Gastrocnemius medialis (tissue), 4 donors: ENCODE measurements around the gene HMG20A. TPM values are rescaled to one million over a fixed set of nuclear protein-coding genes. Genes with fewer than 3 reads are reported as not detected.
A peak's percentile ranks its signal among the peaks of the same experiment; 100 is the strongest.

ENCODE experiments used
- ATAC-seq, 2 donors: fragments of 150-250 bp; one replicate each; pipeline ENCODE4 v1.9.1; 2016
- DNase-seq, 2 donors: peaks; one replicate each; pipeline ENCODE4 v3.0.0-alpha.2; 2019
- H3K27ac ChIP-seq, 4 donors: fragments of 200-600 bp; sonication (generic); 1 replicate in 1 of 4; 2 replicates in 3 of 4; pipeline ENCODE4 v1.5.1; 2016 to 2018; ENCODE audit warnings: mild to moderate bottlenecking in 2 of 4, moderate library complexity in 1 of 4
- H3K27me3 ChIP-seq, 3 donors: fragments of 200-600 bp; sonication (generic) in 2 of 3; 1 replicate in 1 of 3; 2 replicates in 2 of 3; pipeline versions ENCODE4 v1.5.1 to v1.6.0; 2016 to 2019; ENCODE audit warnings: mild to moderate bottlenecking in 1 of 3, moderate library complexity in 1 of 3
- H3K36me3 ChIP-seq, 2 donors: fragments of 200-600 bp; sonication (generic) in 1 of 2; one replicate each; pipeline ENCODE4 v1.5.1; 2017 to 2018
- H3K4me1 ChIP-seq, 2 donors: fragments of 200-600 bp; sonication (generic) in 1 of 2; one replicate each; pipeline ENCODE4 v1.5.1; 2016 to 2017; ENCODE audit warnings: mild to moderate bottlenecking in 2 of 2
- H3K4me3 ChIP-seq, 4 donors: fragments of 200-600 bp; sonication (generic) in 3 of 4; 1 replicate in 1 of 4; 2 replicates in 3 of 4; pipeline ENCODE4 v1.5.1; 2016 to 2019; ENCODE audit warnings: mild to moderate bottlenecking in 2 of 4
- H3K9me3 ChIP-seq, 3 donors: fragments of 200-600 bp; sonication (generic) in 2 of 3; 1 replicate in 1 of 3; 2 replicates in 2 of 3; pipeline ENCODE4 v1.5.1; 2016 to 2019
- POLR2A ChIP-seq, 2 donors: fragments of 450-650 bp; IDR thresholded peaks; one replicate each; pipeline ENCODE4 v1.6.1; 2017; ENCODE audit warnings: antibody characterized with exemption in 2 of 2, mild to moderate bottlenecking in 2 of 2, moderate library complexity in 2 of 2
- in situ Hi-C, 4 donors: fragments of 200-750 bp; cut with MboI; loops; one replicate each; pipeline versions ENCODE4 v1.15.0 to v1.8.0; 2017; ENCODE audit warnings: low sequenced_read_pairs in 4 of 4
- intact Hi-C: fragments of 100-400 bp; cut with DNase I; formaldehyde crosslinking; loops from one replicate; pipeline ENCODE4 v1.15.1; 2023; ENCODE audit warnings: low total_unique reads
- total RNA-seq, 4 donors: library from RNA; depleted of rRNA; stranded (reverse); fragments of >200 nt; gene quantifications; one replicate each; pipeline versions ENCODE4 v1.1.0 to v1.2.3, GENCODE V29; 2016
- TF ChIP-seq, protein P1 (sequence below), 5 experiments: fragments of 450-650 bp in 3 of 5; fragments of 200-600 bp in 2 of 5; sonication (generic) in 2 of 5; IDR thresholded peaks in 4 of 5; conservative IDR thresholded peaks in 1 of 5; 1 replicate in 4 of 5; 2 replicates in 1 of 5; pipeline ENCODE4 v1.5.1; 2016 to 2019; ENCODE audit warnings: antibody characterized with exemption in 5 of 5, mild to moderate bottlenecking in 3 of 5, moderate library complexity in 3 of 5

The HMG20A gene
- total RNA-seq, 4 donors from 2014 or later = 17.7 to 39.6 (median 29.9) TPM

- peak overlapping the region; percentile 76 to 87 (median 78) for H3K27ac ChIP-seq
- H3K36me3 ChIP-seq = no peaks in the 10 kb centered on the region
- no peaks in the 10 kb centered on the region for H3K9me3 ChIP-seq
- DNase-seq (peak; percentile 26 to 33), ATAC-seq (peak in 1 of 2 donors; percentile 42)
- intact Hi-C loops = no loop called here
- no peaks in the 10 kb centered on the region for H3K27me3 ChIP-seq
- no peak for TF ChIP-seq POLR2A (IDR thresholded peaks at IDR 0.05)
- TF ChIP-seq, protein P1, sequence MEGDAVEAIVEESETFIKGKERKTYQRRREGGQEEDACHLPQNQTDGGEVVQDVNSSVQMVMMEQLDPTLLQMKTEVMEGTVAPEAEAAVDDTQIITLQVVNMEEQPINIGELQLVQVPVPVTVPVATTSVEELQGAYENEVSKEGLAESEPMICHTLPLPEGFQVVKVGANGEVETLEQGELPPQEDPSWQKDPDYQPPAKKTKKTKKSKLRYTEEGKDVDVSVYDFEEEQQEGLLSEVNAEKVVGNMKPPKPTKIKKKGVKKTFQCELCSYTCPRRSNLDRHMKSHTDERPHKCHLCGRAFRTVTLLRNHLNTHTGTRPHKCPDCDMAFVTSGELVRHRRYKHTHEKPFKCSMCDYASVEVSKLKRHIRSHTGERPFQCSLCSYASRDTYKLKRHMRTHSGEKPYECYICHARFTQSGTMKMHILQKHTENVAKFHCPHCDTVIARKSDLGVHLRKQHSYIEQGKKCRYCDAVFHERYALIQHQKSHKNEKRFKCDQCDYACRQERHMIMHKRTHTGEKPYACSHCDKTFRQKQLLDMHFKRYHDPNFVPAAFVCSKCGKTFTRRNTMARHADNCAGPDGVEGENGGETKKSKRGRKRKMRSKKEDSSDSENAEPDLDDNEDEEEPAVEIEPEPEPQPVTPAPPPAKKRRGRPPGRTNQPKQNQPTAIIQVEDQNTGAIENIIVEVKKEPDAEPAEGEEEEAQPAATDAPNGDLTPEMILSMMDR (IDR thresholded peaks at IDR 0.05 in 4 of 5, conservative IDR thresholded peaks at IDR 0.05 in 1 of 5) = peak in 1 of 5 experiments; percentile 12
- in situ Hi-C loops = no loop called here
- no peak overlapping the region for H3K4me3 ChIP-seq
- H3K4me1 ChIP-seq = peaks cover 69 to 71% of the 10 kb centered on the region in 2 donors
Measured at GRCh38 chr15:77506311-77507142, 85.8 kb downstream of the HMG20A start.

- Histone ChIP-seq H3K9me3 (no peaks in the 10 kb centered on the region), H3K4me3 (peak overlapping the region in 3 of 4 donors; percentile 13 to 23 (median 14)), H3K4me1 (peaks cover 69 to 73% of the 10 kb centered on the region in 2 donors), H3K27ac (peak overlapping the region; percentile 76 to 87 (median 78)), H3K36me3 (no peaks in the 10 kb centered on the region), H3K27me3 (no peaks in the 10 kb centered on the region)
- intact Hi-C loops = no loop called here
- peak; percentile 21 to 28 for ATAC-seq
- peak in 1 of 2 donors; percentile 61 for DNase-seq
- TF ChIP-seq, protein P1 (IDR thresholded peaks at IDR 0.05 in 4 of 5, conservative IDR thresholded peaks at IDR 0.05 in 1 of 5) = no peak
- no peak for TF ChIP-seq POLR2A (IDR thresholded peaks at IDR 0.05)
- in situ Hi-C loops = no loop called here
Measured at GRCh38 chr15:77507143-77507897, 86.6 kb downstream of the HMG20A start.

GRCh38 chr15:77507911-77508310 is 87.2 kb downstream of the HMG20A start:
- DNase-seq = peak; percentile 19 to 41
- H3K4me1 ChIP-seq = peaks cover 69 to 76% of the 10 kb centered on the region in 2 donors

GRCh38 chr15:77508541-77509243 is 88.0 kb downstream of the HMG20A start:
- ATAC-seq = peak in 1 of 2 donors; percentile 2
- DNase-seq = peak in 1 of 2 donors; percentile 40
- intact Hi-C loops = no loop called here
- Histone ChIP-seq H3K27me3 (no peaks in the 10 kb centered on the region), H3K4me3 (no peak overlapping the region), H3K9me3 (no peaks in the 10 kb centered on the region), H3K27ac (peak overlapping the region; percentile 76 to 87 (median 78)), H3K36me3 (no peaks in the 10 kb centered on the region), H3K4me1 (peaks cover 69 to 75% of the 10 kb centered on the region in 2 donors)
- TF ChIP-seq, protein P1 (IDR thresholded peaks at IDR 0.05 in 4 of 5, conservative IDR thresholded peaks at IDR 0.05 in 1 of 5) = no peak
- TF ChIP-seq POLR2A (IDR thresholded peaks at IDR 0.05) = no peak
- in situ Hi-C loops = no loop called here

More at GRCh38 chr15:77507911-77508310, 87.2 kb downstream of the HMG20A start:
- no peaks in the 10 kb centered on the region for H3K36me3 ChIP-seq
- H3K4me3 ChIP-seq = peak overlapping the region in 3 of 4 donors; percentile 13 to 23 (median 14)
- no peaks in the 10 kb centered on the region for H3K9me3 ChIP-seq
- TF ChIP-seq POLR2A (IDR thresholded peaks at IDR 0.05) = peak in 1 of 2 donors; percentile 33
- TF ChIP-seq, protein P1 (IDR thresholded peaks at IDR 0.05 in 4 of 5, conservative IDR thresholded peaks at IDR 0.05 in 1 of 5) = no peak
- in situ Hi-C loops (no loop called here), intact Hi-C loops (no loop called here)
- ATAC-seq = peak; percentile 78 to 89
- H3K27me3 ChIP-seq = no peaks in the 10 kb centered on the region
- H3K27ac ChIP-seq = peak overlapping the region; percentile 76 to 87 (median 78)
